MM.1S (cell line): ENCODE measurements around the gene GRM3.

ENCODE experiments used
- DNase-seq: peaks from one replicate; pipeline ENCODE4 v3.0.0-alpha.2; 2015
- H2AFZ ChIP-seq: fragments of 300-600 bp; sonication (generic); 2 replicates; pipeline ENCODE4 v1.6.0; 2016; ENCODE audit warnings: antibody characterized with exemption, low read length
- H3F3A ChIP-seq: fragments of 300-600 bp; sonication (generic); 2 replicates; pipeline ENCODE4 v1.6.1; 2016; ENCODE audit warnings: mild to moderate bottlenecking, antibody characterized with exemption, low read length, moderate library complexity, mixed read lengths; ENCODE audit not compliant: insufficient read depth
- H3K27ac ChIP-seq: fragments of 300-600 bp; sonication (generic); 2 replicates; pipeline ENCODE4 v1.5.1; 2016; ENCODE audit warnings: mild to moderate bottlenecking, low read length
- H3K27me3 ChIP-seq: fragments of 300-600 bp; sonication (generic); replicated peaks from 2 replicates; pipeline ENCODE4 v1.6.0; 2016; ENCODE audit warnings: low read length; ENCODE audit not compliant: insufficient read depth
- H3K36me3 ChIP-seq: fragments of 300-600 bp; sonication (generic); replicated peaks from 2 replicates; pipeline ENCODE4 v1.6.1; 2016; ENCODE audit warnings: mild to moderate bottlenecking, low read length, mixed read lengths; ENCODE audit not compliant: insufficient read depth
- H3K4me1 ChIP-seq: fragments of 300-600 bp; sonication (generic); 2 replicates; pipeline ENCODE4 v1.6.1; 2016; ENCODE audit warnings: low read length, mixed read lengths
- H3K4me2 ChIP-seq: fragments of 300-600 bp; sonication (generic); 2 replicates; pipeline ENCODE4 v1.6.0; 2016; ENCODE audit warnings: low read depth, low read length
- H3K4me3 ChIP-seq: fragments of 300-600 bp; sonication (generic); 2 replicates; pipeline ENCODE4 v1.5.1; 2016; ENCODE audit warnings: low read length, mixed read lengths
- H3K79me2 ChIP-seq: fragments of 300-600 bp; sonication (generic); 2 replicates; pipeline ENCODE4 v1.6.1; 2016; ENCODE audit warnings: mixed run types, low read length, mixed read lengths
- H3K9ac ChIP-seq: fragments of 300-600 bp; sonication (generic); 2 replicates; pipeline ENCODE4 v1.6.1; 2016; ENCODE audit warnings: low read length, mixed read lengths
- H3K9me2 ChIP-seq: fragments of 300-600 bp; sonication (generic); replicated peaks from 2 replicates; pipeline ENCODE4 v1.6.1; 2016; ENCODE audit warnings: mild to moderate bottlenecking, low read length, mixed read lengths; ENCODE audit not compliant: insufficient read depth
- H3K9me3 ChIP-seq: fragments of 300-600 bp; sonication (generic); replicated peaks from 2 replicates; pipeline ENCODE4 v1.6.1; 2016; ENCODE audit warnings: mild to moderate bottlenecking, low read length, mixed read lengths; ENCODE audit not compliant: insufficient read depth
- H4K20me1 ChIP-seq: fragments of 300-600 bp; sonication (generic); 2 replicates; pipeline ENCODE4 v1.6.1; 2016; ENCODE audit warnings: mild to moderate bottlenecking, low read length, moderate library complexity, mixed read lengths; ENCODE audit not compliant: insufficient read depth
- EZH2 ChIP-seq: fragments of 300-600 bp; sonication (generic); optimal IDR thresholded peaks from 2 replicates; pipeline ENCODE3; 2017; ENCODE audit warnings: low read depth, mild to moderate bottlenecking, antibody characterized with exemption, low read length, mixed read lengths
- EZH2phosphoT487 ChIP-seq: fragments of 300-600 bp; sonication (generic); IDR thresholded peaks from 2 replicates; pipeline ENCODE4 v1.6.1; 2018; ENCODE audit warnings: antibody characterized with exemption, low read length
- TF ChIP-seq, protein P1 (sequence below): fragments of 300-600 bp; sonication (generic); IDR thresholded peaks from 2 replicates; pipeline ENCODE4 v1.5.1; 2016; ENCODE audit warnings: antibody characterized with exemption, low read length, mixed read lengths

Gene GRM3

DNA sequence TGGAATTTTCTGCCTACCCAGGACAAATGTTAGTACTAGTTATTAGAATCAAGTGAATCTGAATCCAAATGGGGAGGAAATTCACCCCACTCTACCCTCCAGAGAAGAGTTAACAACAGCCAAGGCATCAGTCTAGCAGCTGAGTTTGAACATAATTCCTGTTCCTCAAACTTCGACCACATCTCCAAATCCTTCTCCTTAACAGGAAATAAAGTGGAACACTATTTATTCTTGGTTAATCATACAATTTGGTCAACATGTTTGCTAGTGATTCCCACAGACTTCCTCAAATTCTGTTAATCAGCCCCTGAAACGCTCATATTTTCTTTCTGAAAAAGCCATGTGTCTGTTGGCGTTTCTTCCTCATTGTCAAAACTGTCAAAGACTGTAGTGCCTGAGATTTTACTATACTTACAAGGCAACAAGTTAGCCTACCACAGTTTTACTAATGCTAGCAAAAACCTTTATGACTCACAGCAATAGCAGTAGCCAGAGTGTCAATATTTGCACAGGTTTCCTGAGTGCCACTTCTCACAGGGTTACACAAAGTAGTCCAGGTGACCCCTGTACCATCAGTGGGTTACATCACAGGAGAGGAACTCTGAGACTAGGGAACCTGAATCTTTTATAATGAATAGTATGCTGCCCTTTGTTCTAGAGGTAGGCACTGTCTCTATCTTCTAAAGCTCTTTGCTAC, 202.9 kb downstream of the GRM3 start:
- Histone ChIP-seq H3K9me2 (no peaks in the 10 kb centered on the region), H3K4me2 (no peak overlapping the region), H3K4me3 (no peak overlapping the region), H3K9ac (no peak overlapping the region), H3K36me3 (no peaks in the 10 kb centered on the region), H4K20me1 (no peaks in the 10 kb centered on the region), H3K9me3 (no peaks in the 10 kb centered on the region), H3F3A (no peaks in the 10 kb centered on the region), H3K4me1 (no peaks in the 10 kb centered on the region), H2AFZ (no peak overlapping the region), H3K27ac (no peak overlapping the region), H3K79me2 (no peaks in the 10 kb centered on the region), H3K27me3 (no peaks in the 10 kb centered on the region)
- DNase-seq, result no peak
- TF ChIP-seq EZH2phosphoT487 (no peak), EZH2 (no peak)
- TF ChIP-seq, protein P1, sequence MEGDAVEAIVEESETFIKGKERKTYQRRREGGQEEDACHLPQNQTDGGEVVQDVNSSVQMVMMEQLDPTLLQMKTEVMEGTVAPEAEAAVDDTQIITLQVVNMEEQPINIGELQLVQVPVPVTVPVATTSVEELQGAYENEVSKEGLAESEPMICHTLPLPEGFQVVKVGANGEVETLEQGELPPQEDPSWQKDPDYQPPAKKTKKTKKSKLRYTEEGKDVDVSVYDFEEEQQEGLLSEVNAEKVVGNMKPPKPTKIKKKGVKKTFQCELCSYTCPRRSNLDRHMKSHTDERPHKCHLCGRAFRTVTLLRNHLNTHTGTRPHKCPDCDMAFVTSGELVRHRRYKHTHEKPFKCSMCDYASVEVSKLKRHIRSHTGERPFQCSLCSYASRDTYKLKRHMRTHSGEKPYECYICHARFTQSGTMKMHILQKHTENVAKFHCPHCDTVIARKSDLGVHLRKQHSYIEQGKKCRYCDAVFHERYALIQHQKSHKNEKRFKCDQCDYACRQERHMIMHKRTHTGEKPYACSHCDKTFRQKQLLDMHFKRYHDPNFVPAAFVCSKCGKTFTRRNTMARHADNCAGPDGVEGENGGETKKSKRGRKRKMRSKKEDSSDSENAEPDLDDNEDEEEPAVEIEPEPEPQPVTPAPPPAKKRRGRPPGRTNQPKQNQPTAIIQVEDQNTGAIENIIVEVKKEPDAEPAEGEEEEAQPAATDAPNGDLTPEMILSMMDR, result no peak

- H3K4me1 ChIP-seq, result no peaks in the 10 kb centered on the region
- DNase-seq, result no peak
- no peaks in the 10 kb centered on the region for H3F3A ChIP-seq
- no peak overlapping the region for H2AFZ ChIP-seq
- no peaks in the 10 kb centered on the region for H3K36me3 ChIP-seq
- no peaks in the 10 kb centered on the region for H3K9me2 ChIP-seq
- no peak overlapping the region for H3K27ac ChIP-seq
- H3K9me3 ChIP-seq, result no peaks in the 10 kb centered on the region
- TF ChIP-seq, protein P1, result no peak
- no peak for TF ChIP-seq EZH2
- no peak for TF ChIP-seq EZH2phosphoT487
- H3K9ac ChIP-seq, result no peak overlapping the region
- no peaks in the 10 kb centered on the region for H3K27me3 ChIP-seq
- H4K20me1 ChIP-seq, result no peaks in the 10 kb centered on the region
- H3K4me3 ChIP-seq, result no peak overlapping the region
- H3K79me2 ChIP-seq, result no peaks in the 10 kb centered on the region
- no peak overlapping the region for H3K4me2 ChIP-seq
These were observed 204.5 kb downstream of the GRM3 start for GRCh38 chr7:86848226-86848625.

DNA sequence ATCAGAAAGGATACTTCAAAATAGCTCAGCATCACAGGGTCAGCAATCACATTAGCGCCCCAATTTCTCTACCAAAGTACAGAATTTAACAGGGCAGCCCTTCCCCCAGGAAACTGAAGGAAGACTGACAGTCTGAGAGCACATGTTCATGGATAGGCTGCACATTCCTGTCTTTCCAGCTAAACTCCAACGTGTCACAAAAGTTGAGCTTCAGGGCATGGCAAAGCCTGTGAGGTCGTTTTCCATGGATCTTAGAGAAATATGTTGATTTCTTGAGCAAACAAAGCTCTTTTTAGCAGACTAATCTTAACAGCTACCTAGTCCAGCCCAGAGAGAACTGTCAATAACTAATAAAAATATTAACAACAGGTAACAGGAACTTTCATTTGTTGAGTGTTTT, 207.9 kb downstream of the GRM3 start:
- Histone ChIP-seq H3K4me2 (no peak overlapping the region), H3F3A (no peaks in the 10 kb centered on the region), H3K79me2 (no peaks in the 10 kb centered on the region), H3K4me1 (no peaks in the 10 kb centered on the region), H4K20me1 (no peaks in the 10 kb centered on the region), H3K27me3 (no peaks in the 10 kb centered on the region), H3K9ac (no peak overlapping the region), H3K4me3 (no peak overlapping the region), H3K9me2 (no peaks in the 10 kb centered on the region), H3K9me3 (no peaks in the 10 kb centered on the region), H2AFZ (no peak overlapping the region), H3K36me3 (no peaks in the 10 kb centered on the region), H3K27ac (no peak overlapping the region)
- no peak for DNase-seq
- no peak for TF ChIP-seq EZH2phosphoT487
- TF ChIP-seq, protein P1, result no peak
